ENCODE results near the gene PDIA6. TPM values are rescaled to one million over a fixed set of nuclear protein-coding genes. Genes with fewer than 3 reads are reported as not detected.

Gene PDIA6
- total and polyA plus RNA-seq, 2 of the 4 experiments (the other 2 are of a cell fraction) = 204 to 349 TPM

DNA sequence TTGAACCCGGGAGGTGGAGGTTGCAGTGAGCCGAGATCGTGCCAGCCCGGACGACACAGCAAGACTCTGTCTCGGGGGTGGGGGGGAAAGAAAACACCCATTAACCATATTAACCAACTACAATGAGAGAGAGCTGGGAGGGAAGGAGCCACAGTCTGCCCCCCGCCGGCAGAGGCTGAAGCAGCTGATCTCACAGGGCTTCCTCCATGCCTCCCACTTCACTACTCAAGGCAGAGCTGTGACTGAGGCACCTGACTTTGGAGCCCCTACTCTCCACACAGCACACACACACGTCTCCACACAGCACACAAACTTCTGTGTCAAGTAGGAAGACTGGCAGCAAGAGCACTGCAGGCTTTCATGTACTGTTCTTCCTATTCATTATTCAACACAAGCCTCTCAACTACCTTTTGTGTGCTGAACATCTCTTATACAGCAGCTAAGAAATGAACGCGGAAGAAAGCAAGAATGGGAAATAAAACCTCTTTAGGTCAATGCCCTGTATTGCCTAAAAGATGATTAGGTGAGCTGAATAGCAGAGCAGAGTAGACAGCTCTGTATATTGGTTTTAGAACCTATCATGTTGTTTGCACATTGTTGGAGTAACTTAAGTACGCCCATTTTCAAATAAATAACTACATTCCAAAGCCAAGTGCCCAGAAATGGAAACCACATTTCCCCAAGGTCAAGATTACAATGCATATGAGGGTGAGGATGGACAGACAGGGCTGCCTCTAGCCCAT, 26.2 kb downstream of the PDIA6 start:
- no peak overlapping the region for H3K4me3 ChIP-seq (ENCODE audit: insufficient read depth, low read depth, low read length)
- no peak overlapping the region for H4K5ac ChIP-seq (ENCODE audit: low read depth, low read length)
- no peak overlapping the region for H3K9ac ChIP-seq (ENCODE audit: low read depth, low read length)
- no peak overlapping the region for H2AK9ac ChIP-seq (replicated peaks; ENCODE audit: low read depth, low read length, poor library complexity)
- no peak overlapping the region for H2BK20ac ChIP-seq (ENCODE audit: low read depth, low read length)
- peak; percentile 75 for ATAC-seq (ENCODE audit: low read depth)
- no peak overlapping the region for H4K91ac ChIP-seq (ENCODE audit: insufficient read depth, low read depth, low read length)
- H3K18ac ChIP-seq (ENCODE audit: low read depth, low read length) = no peak overlapping the region
- no peak overlapping the region for H3K27ac ChIP-seq (ENCODE audit: insufficient read depth, low read length)
- POLR2A ChIA-PET (ENCODE audit: unreplicated experiment) = no interaction called here
- peaks cover 58% of the 10 kb centered on the region for H3K36me3 ChIP-seq (ENCODE audit: control insufficient read depth, insufficient read depth, low read length)
- no peak overlapping the region for H3K56ac ChIP-seq (ENCODE audit: extremely low read depth, insufficient read depth, low read length)
- peaks cover 2% of the 10 kb centered on the region; the same call in 1 of the 2 replicates for H3K4me1 ChIP-seq (ENCODE audit: control insufficient read depth, insufficient read depth, low read length)
- dilution Hi-C loops (cut with HindIII; ENCODE audit: low sequenced_read_pairs, unreplicated experiment) = no loop called here
- H3K23ac ChIP-seq (ENCODE audit: low read depth, low read length) = no peak overlapping the region
- H2AFZ ChIP-seq (replicated peaks; ENCODE audit: low read length, poor library complexity) = no peak overlapping the region
- no peak overlapping the region for H2BK15ac ChIP-seq (ENCODE audit: low read depth, low read length)
- intact Hi-C loops (cut with micrococcal nuclease) = no loop called here
- BruUV-seq (replicated peaks) = no TSS peak
- no peak overlapping the region for H2AK5ac ChIP-seq (ENCODE audit: low read depth, low read length)
- H3K27me3 ChIP-seq (ENCODE audit: control insufficient read depth, insufficient read depth, low read length) = no peaks in the 10 kb centered on the region
- H3K14ac ChIP-seq (replicated peaks; ENCODE audit: low read depth, low read length) = no peak overlapping the region
- peaks cover 7% of the 10 kb centered on the region for H3K9me1 ChIP-seq (ENCODE audit: insufficient read depth, low read length)
- no peak overlapping the region for H3K4me2 ChIP-seq (ENCODE audit: low read depth, low read length)
- 83% methylated on average over 1 of the region's 12 CpGs; no CpG with 5 or more reads in 1 of the 2 experiments for WGBS, 2 experiments (ENCODE audit: extremely low coverage in 2 of 2, insufficient read length in 1 of 2)
- H4K8ac ChIP-seq (ENCODE audit: low read depth in 2 of 2, low read length in 2 of 2) = no peak overlapping the region
- H3K4ac ChIP-seq (ENCODE audit: low read depth, low read length) = no peak overlapping the region
- H4K20me1 ChIP-seq (ENCODE audit: insufficient read depth, low read length) = peaks cover 11% of the 10 kb centered on the region
- H3K79me1 ChIP-seq (ENCODE audit: low read depth in 1 of 2, low read length in 2 of 2) = peaks cover 17 to 26% of the 10 kb centered on the region in 2 experiments
- in situ Hi-C loops (cut with MboI; ENCODE audit: low sequenced_read_pairs) = no loop called here
- H3K9me3 ChIP-seq (ENCODE audit: control insufficient read depth, insufficient read depth, low read length) = no peaks in the 10 kb centered on the region
- TF ChIP-seq NFE2L2 (IDR thresholded peaks at IDR 0.05; ENCODE audit: low read depth, low read length) = no peak
- TF ChIP-seq, protein P1, sequence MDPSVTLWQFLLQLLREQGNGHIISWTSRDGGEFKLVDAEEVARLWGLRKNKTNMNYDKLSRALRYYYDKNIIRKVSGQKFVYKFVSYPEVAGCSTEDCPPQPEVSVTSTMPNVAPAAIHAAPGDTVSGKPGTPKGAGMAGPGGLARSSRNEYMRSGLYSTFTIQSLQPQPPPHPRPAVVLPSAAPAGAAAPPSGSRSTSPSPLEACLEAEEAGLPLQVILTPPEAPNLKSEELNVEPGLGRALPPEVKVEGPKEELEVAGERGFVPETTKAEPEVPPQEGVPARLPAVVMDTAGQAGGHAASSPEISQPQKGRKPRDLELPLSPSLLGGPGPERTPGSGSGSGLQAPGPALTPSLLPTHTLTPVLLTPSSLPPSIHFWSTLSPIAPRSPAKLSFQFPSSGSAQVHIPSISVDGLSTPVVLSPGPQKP (IDR thresholded peaks at IDR 0.05; ENCODE audit: borderline replicate concordance, low read depth, low read length) = no peak
- TF ChIP-seq SMC3 (IDR thresholded peaks at IDR 0.05; ENCODE audit: low read depth, low read length) = no peak
- no peak overlapping the region for H2BK5ac ChIP-seq (ENCODE audit: low read depth, low read length, poor library complexity, severe bottlenecking)
- H2BK120ac ChIP-seq (ENCODE audit: low read depth, low read length) = no peak overlapping the region
- no peak for DNase-seq
- CTCF ChIA-PET = no interaction called here
